ENCODE data around the gene TIFAB. TPM values are rescaled to one million over a fixed set of nuclear protein-coding genes. Genes with fewer than 3 reads are reported as not detected.

Gene TIFAB
- total RNA-seq, 4 donors from 2014 or later, result 0.16 TPM; not detected in 3

- no peak for DNase-seq
- Histone ChIP-seq H3K27ac (no peak overlapping the region), H3K4me1 (no peaks in the 10 kb centered on the region), H3K27me3 (peaks cover 62% of the 10 kb centered on the region), H3K9me3 (no peaks in the 10 kb centered on the region), H3K4me3 (no peak overlapping the region), H3K36me3 (no peaks in the 10 kb centered on the region)
- no peak for TF ChIP-seq CTCF (IDR thresholded peaks at IDR 0.05)
- no peak for TF ChIP-seq POLR2AphosphoS5 (IDR thresholded peaks at IDR 0.05)
- no peak for TF ChIP-seq EP300 (IDR thresholded peaks at IDR 0.05; ENCODE audit: low read depth)
- TF ChIP-seq POLR2A (IDR thresholded peaks at IDR 0.05), result no peak
- in situ Hi-C loops (cut with MboI; ENCODE audit: low pct_ligation_motif_present in 1 of 4, low pct_unique_long_range_greater_than_20kb in 1 of 4, low sequenced_read_pairs in 3 of 4), result loop anchor here in 2 of 4 donors (25.0 kb wide), 1 partner anchor 366 kb away; the partner anchor contains the start of gene SLC25A48 (in 2 of the 2)
- 69% methylated on average over 4 of the region's 4 CpGs; no CpG with 5 or more reads in 1 of the 2 donors for WGBS, 2 donors (ENCODE audit: low coverage in 1 of 2)
- intact Hi-C loops (cut with DNase I; ENCODE audit: low total_unique reads), result loop anchor here (5.0 kb wide), 1 partner anchor 1456 kb away; no protein-coding TSS in a partner anchor
Observed at GRCh38 chr5:135471726-135472125, 19.6 kb upstream of the TIFAB start.

GRCh38 chr5:135469911-135470310 is 17.8 kb upstream of the TIFAB start:
- intact Hi-C loops (cut with DNase I; ENCODE audit: low total_unique reads) (loop anchor here (5.0 kb wide), 2 partner anchors 67 to 1457 kb away; partner anchors contain the start of gene NEUROG1), in situ Hi-C loops (cut with MboI; ENCODE audit: low pct_ligation_motif_present in 1 of 4, low pct_unique_long_range_greater_than_20kb in 1 of 4, low sequenced_read_pairs in 3 of 4) (loop anchor here in 3 of 4 donors (5.0 to 25.0 kb wide), 3 partner anchors 82 to 367 kb away; partner anchors contain the start of gene SLC25A48 (in 2 of the 3))
- TF ChIP-seq POLR2AphosphoS5 (IDR thresholded peaks at IDR 0.05) (no peak), CTCF (IDR thresholded peaks at IDR 0.05) (no peak), POLR2A (IDR thresholded peaks at IDR 0.05) (no peak), EP300 (IDR thresholded peaks at IDR 0.05; ENCODE audit: low read depth) (no peak)
- Histone ChIP-seq H3K27ac (no peak overlapping the region), H3K9me3 (no peaks in the 10 kb centered on the region), H3K4me3 (no peak overlapping the region), H3K36me3 (no peaks in the 10 kb centered on the region), H3K27me3 (peaks cover 68% of the 10 kb centered on the region), H3K4me1 (peaks cover 0 to 9% (median 2%) of the 10 kb centered on the region in 4 donors)
- WGBS, 2 donors (ENCODE audit: low coverage in 1 of 2), result 73 to 81% methylated on average over 5 of the region's 5 CpGs
- no peak for DNase-seq

- no peak for DNase-seq
- TF ChIP-seq CTCF (IDR thresholded peaks at IDR 0.05), result no peak
- no peak for TF ChIP-seq POLR2A (IDR thresholded peaks at IDR 0.05)
- TF ChIP-seq POLR2AphosphoS5 (IDR thresholded peaks at IDR 0.05), result no peak
- TF ChIP-seq EP300 (IDR thresholded peaks at IDR 0.05; ENCODE audit: low read depth), result no peak
- peaks cover 77% of the 10 kb centered on the region for H3K27me3 ChIP-seq
Observed at GRCh38 chr5:135468541-135468940, 16.4 kb upstream of the TIFAB start.

GRCh38 chr5:135467871-135468485 is 15.8 kb upstream of the TIFAB start:
- intact Hi-C loops (cut with DNase I; ENCODE audit: low total_unique reads), result loop anchor here (2.0 to 5.0 kb wide), 2 partner anchors 69 to 85 kb away; partner anchors contain the start of gene NEUROG1
- no peak for TF ChIP-seq POLR2A (IDR thresholded peaks at IDR 0.05)
- TF ChIP-seq POLR2AphosphoS5 (IDR thresholded peaks at IDR 0.05), result no peak
- TF ChIP-seq EP300 (IDR thresholded peaks at IDR 0.05; ENCODE audit: low read depth), result no peak
- TF ChIP-seq CTCF (IDR thresholded peaks at IDR 0.05), result no peak
- Histone ChIP-seq H3K27ac (no peak overlapping the region), H3K9me3 (no peaks in the 10 kb centered on the region), H3K4me3 (no peak overlapping the region), H3K27me3 (peaks cover 73% of the 10 kb centered on the region), H3K4me1 (peaks cover 0 to 9% (median 2%) of the 10 kb centered on the region in 4 donors), H3K36me3 (no peaks in the 10 kb centered on the region)
- in situ Hi-C loops (cut with MboI; ENCODE audit: low pct_ligation_motif_present in 1 of 4, low pct_unique_long_range_greater_than_20kb in 1 of 4, low sequenced_read_pairs in 3 of 4), result loop anchor here in 3 of 4 donors (5.0 to 25.0 kb wide), 3 partner anchors 84 to 369 kb away; partner anchors contain the start of gene SLC25A48 (in 2 of the 3)
- no peak for DNase-seq
- 88 to 89% methylated on average over 1 to 4 of the region's 4 CpGs for WGBS, 2 donors (ENCODE audit: low coverage in 1 of 2)

More at GRCh38 chr5:135468541-135468940, 16.4 kb upstream of the TIFAB start:
- Histone ChIP-seq H3K36me3 (no peaks in the 10 kb centered on the region), H3K4me1 (peaks cover 0 to 9% (median 2%) of the 10 kb centered on the region in 4 donors), H3K4me3 (no peak overlapping the region), H3K27ac (no peak overlapping the region), H3K9me3 (no peaks in the 10 kb centered on the region)
- in situ Hi-C loops (cut with MboI; ENCODE audit: low pct_ligation_motif_present in 1 of 4, low pct_unique_long_range_greater_than_20kb in 1 of 4, low sequenced_read_pairs in 3 of 4), result loop anchor here in 3 of 4 donors (5.0 to 25.0 kb wide), 3 partner anchors 84 to 369 kb away; partner anchors contain the start of gene SLC25A48 (in 2 of the 3)
- intact Hi-C loops (cut with DNase I; ENCODE audit: low total_unique reads), result loop anchor here (5.0 kb wide), 1 partner anchor 69 kb away; the partner anchor contains the start of gene NEUROG1
- 67% methylated on average over 2 of the region's 2 CpGs; no CpG with 5 or more reads in 1 of the 2 donors for WGBS, 2 donors (ENCODE audit: low coverage in 1 of 2)

Data from transverse colon (tissue), 4 donors.